NB4 (cell line): ENCODE measurements around the gene TMEM45A.

Experiments used
- DNase-seq: peaks from one replicate; pipeline ENCODE4 v3.0.0; 2010; ENCODE audit warnings: low read depth
- H3K4me3 ChIP-seq: one replicate; pipeline ENCODE4 v1.5.1; 2011; ENCODE audit warnings: mild to moderate bottlenecking, low read depth, low read length, moderate library complexity
- CTCF ChIP-seq: IDR thresholded peaks from one replicate; pipeline ENCODE4 v1.5.1; 2012; ENCODE audit warnings: low read depth, low read length
- MAX ChIP-seq: IDR thresholded peaks from 2 replicates; pipeline ENCODE4 v1.6.1; 2011; ENCODE audit warnings: low read depth, low read length
- MYC ChIP-seq: IDR thresholded peaks from 2 replicates; pipeline ENCODE4 v1.6.1; 2011; ENCODE audit warnings: low read depth, low read length
- POLR2A ChIP-seq: IDR thresholded peaks from 2 replicates; pipeline ENCODE4 v1.6.1; 2011; ENCODE audit warnings: mild to moderate bottlenecking; ENCODE audit not compliant: insufficient read length; ENCODE audit errors: extremely low read depth

TMEM45A gene

GRCh38 chr3:100586832-100587231, 94.4 kb downstream of the TMEM45A start:
- no peak for TF ChIP-seq CTCF
- TF ChIP-seq POLR2A: no peak
- TF ChIP-seq MYC: no peak
- TF ChIP-seq MAX: no peak
- H3K4me3 ChIP-seq: no peak overlapping the region
- DNase-seq: no peak

- TF ChIP-seq CTCF (no peak), MYC (no peak), POLR2A (no peak), MAX (no peak)
- DNase-seq: no peak
- H3K4me3 ChIP-seq: no peak overlapping the region
These were observed 95.8 kb downstream of the TMEM45A start for GRCh38 chr3:100588251-100588650.

GRCh38 chr3:100590114-100590839, 97.9 kb downstream of the TMEM45A start:
- peak; percentile 78 for DNase-seq
- no peak overlapping the region for H3K4me3 ChIP-seq
- TF ChIP-seq CTCF: peak; percentile 77
- no peak for TF ChIP-seq POLR2A

- H3K4me3 ChIP-seq: no peak overlapping the region
- no peak for TF ChIP-seq POLR2A
- TF ChIP-seq MYC: no peak
- no peak for TF ChIP-seq CTCF
- no peak for TF ChIP-seq MAX
- DNase-seq: no peak
These were observed 98.4 kb downstream of the TMEM45A start for GRCh38 chr3:100590840-100591147.

- DNase-seq: no peak
- no peak for TF ChIP-seq POLR2A
- TF ChIP-seq MAX: no peak
- no peak for TF ChIP-seq CTCF
- no peak for TF ChIP-seq MYC
- H3K4me3 ChIP-seq: no peak overlapping the region
These were observed 99.0 kb downstream of the TMEM45A start for GRCh38 chr3:100591411-100591810.
